Stimulated activated CD4-positive, alpha-beta T cell treated with anti-CD3 and anti-CD28 coated beads, TNF-alpha, amount 100 ng/mL, for 48 hours (primary cell): Measurements from ENCODE around the gene RRP15.
"Not testable (repeated sequence)": the region's sequence is repeated elsewhere in the genome, so short reads cannot be mapped to it uniquely, and the experiment has no call there.

Experiments
- DNase-seq, 3 donors: peaks; one replicate each; pipeline ENCODE4 v3.0.0-alpha.2; 2020; ENCODE audit warnings: low read depth in 3 of 3

The RRP15 gene

DNA sequence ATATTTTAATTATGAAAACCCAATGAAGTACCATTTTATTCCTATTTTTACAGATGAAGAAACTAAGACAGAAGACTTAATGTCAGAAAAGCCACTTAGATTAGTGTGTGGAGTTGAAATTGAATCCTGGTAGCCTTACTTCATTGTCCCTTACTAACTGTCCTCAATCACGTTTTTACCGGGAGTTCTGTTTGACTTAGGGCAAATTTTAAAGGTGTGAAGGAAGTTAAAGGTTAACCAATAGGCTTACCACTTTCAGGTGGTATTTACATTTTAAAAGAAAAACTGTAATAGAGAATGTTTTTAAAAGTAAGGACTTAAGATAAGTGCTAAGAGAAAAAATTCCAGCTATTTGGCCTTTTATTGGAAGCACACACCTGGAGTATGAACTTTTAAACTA, 12.4 kb downstream of the RRP15 start:
- DNase-seq: no peak

DNA sequence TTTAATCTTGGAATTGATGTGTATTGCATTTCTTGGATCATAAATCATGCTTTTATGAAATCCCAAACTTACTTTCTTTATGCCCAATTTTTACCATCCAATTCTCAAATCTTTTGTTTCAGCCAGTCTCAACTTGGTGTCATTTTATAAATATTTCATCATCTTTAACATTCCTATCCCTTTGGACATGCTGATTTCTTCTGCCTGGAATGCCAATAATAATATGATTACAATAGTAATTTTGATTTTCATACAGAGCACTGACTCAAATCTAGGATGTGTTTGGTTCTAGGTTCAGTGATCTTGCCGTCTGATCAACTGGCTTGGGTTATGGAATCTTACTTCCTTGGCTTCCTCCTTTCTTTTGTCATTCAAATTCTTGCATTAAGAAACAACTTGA, 12.8 kb downstream of the RRP15 start:
- DNase-seq: no peak

DNA sequence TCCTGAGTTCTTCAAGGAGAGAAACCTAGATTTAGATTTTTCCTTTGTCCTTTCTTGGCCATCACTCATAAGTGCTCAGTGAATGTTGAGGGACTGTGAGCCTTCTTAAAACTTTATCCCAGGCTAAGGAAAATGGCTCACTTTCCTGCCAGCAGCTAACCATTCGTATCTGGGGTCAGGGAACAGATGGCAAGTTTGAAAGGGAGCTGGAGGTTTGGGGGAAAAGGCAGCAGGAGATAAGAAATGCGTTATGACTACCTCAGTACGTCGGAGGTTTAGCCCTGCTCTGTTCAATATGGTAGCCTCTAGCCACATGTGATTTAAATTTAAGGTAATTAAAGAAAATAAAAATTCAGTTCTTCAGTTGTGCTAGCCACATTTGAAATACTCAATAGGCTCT, 13.3 kb downstream of the RRP15 start:
- DNase-seq: no peak

DNA sequence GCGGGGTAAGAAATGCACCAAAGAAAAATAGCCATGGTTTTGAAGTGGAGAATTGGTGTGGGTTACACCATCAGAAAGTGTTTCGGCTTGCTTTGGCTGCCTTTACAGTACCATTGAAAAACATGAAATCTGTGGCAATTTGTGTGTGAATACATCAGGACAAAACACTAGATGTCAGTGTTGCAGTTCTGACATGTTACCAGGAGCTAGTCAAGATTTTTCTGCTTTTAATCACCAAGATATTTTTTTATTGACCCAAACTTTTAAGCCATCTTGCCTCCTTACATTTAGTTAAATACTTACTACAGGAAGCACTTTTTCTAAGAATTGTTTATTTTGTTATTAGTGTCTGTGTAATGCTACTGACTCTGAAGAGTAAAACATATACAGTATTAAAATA, 14.3 kb downstream of the RRP15 start:
- no peak for DNase-seq

DNA sequence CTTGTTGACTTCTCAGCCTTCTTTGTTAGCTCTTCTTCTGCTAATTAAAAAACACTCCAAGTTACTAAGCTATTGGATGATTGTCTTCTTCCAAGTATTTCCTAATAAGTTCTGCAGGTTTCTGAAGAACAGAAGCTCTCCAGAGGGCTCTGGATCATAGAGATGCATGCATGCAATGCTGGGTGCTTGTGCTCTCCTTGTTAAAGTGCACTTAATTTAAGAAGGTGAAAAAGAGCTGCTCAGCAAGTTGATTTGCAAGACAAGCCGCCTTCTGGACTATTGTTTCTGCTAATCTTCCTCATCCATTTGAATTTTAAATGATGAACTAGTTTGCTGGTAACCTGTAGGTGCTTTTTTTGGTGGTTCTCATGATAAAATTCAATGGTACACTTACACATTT, 16.1 kb downstream of the RRP15 start:
- no peak for DNase-seq

DNA sequence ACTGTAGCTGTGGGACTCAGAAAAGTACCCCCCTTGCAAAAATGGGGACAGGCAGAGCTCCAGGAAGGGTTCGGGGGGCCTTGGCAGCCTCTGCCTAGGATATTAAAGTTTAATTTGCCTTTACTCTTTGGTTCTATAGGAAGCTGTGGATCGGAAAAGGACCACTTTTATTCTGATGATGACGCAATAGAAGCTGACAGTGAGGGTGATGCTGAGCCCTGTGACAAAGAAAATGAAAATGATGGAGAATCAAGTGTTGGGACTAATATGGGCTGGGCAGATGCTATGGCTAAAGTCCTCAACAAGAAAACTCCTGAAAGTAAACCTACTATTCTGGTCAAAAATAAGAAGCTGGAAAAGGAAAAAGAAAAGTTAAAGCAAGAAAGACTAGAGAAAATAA, 17.1 kb downstream of the RRP15 start:
- DNase-seq: no peak

DNA sequence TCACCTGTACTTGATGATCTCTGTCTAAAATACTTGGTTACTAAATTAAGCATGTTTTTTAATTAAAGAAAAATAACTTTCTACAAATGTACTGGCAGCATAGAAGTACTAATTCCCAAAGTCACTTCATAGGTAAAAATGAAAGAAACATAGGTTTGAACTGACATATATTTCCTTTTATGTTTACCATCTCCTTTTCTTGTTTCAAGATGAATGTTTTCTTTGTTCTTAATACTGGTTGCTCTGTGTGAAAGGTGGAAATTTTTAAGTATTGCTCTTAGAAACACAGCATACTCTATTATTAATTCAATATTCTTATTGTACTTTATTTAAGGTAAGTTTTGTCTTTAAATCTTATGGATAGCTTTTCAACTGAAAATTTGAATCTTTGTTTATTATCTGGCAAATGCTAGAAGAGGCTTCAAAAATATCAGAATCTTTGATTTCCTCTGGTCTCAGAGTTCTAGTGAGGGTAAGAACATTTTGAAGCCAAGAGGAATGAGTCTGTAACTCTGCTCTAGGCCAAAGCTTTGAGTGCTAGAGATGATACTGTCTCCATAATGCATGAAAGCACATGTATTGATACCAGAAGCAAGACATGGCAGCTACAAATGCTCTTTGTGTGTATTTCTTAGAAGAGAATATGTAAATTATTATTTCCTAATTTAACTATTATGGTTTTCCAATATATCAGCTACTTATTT, 18.2 kb downstream of the RRP15 start:
- DNase-seq: no peak

DNA sequence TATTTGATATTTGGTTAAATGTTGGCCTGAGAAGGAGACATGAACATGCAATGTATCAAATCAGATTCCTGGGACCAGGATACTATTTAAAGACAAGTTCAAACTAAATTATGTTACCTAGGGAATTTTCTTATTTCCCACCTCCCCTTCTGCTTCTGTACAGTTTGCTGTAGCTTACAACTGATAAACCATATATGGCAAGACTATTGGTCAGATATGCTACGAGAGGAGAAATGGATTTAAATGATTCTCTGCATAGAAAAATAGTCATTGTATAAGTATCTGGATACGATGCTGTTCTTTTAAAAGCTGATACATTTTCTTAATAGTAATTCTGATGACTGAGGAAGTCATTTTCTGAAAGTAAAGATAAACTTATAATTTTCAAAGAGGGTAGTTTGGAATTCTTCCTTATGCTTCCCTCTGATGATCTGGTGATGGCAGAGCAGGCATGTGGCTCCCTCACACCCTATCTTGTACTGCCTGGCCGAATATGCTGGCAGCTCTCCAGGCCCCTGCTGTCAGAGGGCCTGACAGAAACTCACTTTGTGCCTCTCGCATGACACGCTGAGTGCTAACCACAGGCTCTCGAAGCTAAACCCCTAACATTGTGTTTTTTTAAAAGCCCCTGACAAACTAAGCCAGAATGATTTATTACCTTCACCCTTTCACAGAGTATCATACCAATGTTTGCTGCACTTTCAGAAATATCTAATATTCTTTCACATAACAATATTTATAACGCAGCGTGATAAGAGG, 19.4 kb downstream of the RRP15 start:
- DNase-seq: no peak

DNA sequence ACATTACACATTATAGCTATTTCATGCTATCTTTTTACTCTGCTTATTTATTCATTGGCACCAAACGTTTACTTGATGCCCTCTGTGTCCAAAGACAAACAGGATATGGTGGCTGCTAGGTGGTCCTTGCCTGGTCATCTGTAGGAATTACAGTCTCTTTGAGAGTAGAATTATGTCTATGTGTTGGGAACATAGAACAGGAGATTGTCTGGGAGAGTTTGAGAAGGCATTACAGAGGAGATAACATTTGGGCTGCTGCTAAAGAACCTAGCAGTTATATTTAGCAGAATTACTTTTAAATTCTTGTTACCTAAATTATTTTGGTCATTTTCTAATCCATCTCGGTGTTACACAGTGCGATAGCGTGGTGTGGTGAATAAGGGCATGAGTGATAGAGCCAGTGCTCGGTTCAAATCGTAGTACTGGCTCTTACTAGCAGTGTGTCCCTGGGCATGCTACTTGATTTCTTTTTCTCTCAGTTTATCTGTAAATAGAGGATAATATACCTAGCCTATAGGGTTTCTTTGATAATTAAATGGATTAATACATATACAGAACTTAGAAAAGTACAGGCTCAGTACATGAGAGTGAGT, 20.5 kb downstream of the RRP15 start:
- no peak for DNase-seq

DNA sequence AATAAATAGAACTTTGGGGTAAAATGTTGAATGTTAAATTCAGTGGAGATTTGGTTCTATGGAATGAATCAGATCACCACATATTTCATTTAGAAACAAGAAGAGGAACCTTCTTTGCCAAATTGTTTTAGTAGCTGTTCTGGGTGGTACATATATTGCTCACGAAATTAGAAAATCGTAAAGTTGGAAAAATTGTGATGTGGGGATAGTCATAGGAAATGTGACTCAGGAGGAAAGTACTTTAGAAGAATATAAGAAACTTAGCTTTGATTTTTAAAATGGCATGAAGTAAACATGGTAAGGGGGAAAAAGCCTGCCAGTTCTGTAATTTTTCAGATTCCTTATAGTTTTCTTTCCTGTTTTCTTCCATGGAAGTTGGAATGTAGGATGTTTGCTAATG, 27.4 kb downstream of the RRP15 start:
- no peak for DNase-seq

DNA sequence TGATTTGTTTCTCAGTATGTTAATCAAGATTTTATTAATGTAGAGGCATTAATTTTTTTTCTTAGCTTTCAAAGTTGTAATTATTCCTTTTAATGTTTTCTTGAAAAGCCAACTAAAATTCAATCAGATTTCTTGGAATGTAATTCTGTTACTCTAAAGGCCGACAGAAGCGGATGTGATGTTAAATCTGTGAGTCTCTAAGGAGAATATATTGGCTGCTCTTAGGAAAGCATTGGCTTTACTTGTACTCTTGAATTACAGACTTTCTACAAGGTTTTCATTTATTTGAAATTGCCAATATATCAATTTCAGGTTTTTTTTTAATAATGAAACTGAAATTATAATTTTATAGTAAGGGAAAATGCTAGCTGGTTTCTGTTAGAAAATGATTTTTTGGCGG, 29.2 kb downstream of the RRP15 start:
- no peak for DNase-seq

DNA sequence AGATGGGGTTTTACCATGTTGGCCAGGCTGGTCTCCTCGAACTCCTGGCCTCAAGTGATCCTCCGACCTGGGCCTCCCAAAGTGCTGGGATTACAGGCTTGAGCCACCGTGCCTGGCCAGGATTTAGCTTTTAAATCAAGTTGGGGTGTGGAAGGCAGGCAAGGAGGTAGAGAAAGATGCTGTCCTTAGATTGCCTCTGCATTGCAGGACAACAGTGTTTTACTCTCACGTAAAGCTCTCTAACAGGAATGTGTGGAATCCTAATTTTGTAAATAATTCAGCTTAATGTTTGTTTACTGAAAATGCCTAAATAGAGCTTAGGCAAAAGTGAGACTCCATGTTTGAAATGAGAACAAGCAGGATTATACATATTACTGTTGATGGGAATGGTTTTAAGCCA, 30.5 kb downstream of the RRP15 start:
- DNase-seq: no peak

DNA sequence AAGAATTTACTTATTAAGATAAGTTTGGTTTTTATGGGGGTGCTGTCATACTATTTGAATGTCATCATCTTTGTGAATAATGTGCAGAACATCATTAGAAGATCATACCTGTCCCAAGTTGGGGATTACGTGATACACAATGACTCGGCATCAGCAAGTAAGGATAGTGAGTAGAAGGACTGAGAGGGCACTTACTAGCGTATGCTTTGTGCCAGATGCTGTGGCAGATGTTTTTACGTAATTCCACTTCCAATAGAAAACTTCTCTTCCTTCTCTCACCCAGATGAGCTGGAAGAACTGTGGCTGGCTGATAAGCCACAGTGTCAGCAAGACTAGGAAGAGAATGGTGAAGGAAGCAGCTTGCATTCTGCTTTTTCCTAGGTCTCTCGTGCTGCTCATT, 32.0 kb downstream of the RRP15 start:
- DNase-seq: no peak

DNA sequence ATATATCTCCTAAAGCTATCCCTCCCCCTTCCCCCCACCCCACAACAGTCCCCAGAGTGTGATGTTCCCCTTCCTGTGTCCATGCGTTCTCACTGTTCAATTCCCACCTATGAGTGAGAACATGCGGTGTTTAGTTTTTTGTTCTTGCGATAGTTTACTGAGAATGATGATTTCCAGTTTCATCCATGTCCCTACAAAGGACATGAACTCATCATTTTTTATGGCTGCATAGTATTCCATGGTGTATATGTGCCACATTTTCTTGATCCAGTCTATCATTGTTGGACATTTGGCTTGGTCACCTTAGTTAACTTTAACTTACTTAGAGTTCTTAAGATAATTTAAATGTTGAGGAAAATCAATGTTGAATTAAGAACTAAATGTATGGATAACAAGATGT, 35.1 kb downstream of the RRP15 start:
- DNase-seq: not testable (repeated sequence)

DNA sequence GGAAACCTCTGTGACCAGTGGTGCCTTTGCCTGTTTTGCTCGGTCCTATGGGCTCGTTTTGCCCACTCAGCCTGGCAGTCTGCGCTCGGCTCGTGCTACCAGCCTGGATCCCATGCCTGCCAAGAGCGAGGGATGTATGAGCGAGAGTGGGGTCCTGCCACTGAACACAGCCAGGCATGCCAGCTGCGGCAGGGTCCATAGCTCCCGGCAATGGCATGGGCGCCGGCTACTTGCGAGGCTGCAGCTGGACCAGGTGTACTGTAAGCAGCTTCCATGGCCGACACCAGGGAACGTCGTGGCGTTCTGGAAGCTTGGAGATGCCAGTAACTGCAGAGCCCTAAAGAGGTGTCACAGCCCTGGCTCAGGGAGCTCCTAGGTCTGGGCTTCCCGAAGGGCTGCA, 37.7 kb downstream of the RRP15 start:
- DNase-seq: no peak

DNA sequence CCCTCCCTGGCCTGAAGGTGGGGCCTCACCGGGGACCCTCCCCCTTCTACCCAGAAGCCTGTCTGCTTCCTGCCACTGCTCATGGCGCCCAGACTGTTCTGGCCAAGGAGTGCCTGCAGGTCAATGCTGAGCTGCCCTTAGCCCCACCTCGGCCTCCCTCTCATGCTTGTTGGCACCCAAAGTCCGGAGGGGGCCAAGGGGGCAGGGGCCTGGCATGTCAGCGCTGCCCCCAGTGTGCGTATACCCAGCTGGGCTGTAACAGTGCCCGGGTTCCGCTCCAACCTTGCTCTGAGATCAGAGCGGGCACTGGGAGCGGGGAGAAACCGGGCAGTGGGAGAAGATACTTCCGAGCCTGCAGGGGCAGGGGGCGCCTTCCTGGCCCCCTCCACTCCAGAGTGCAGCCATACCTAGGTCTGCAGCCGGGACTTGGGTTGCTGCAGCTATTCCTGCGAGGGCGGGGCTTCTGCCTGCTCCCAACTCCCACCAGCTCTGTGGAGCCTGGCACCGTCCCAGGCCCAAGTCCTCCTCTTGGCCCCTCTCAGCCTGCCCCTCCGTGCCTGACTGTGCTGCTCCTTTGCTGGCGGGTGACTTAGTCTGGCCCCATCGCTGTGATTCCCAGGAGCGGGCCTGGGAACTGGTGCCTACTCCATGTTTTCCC, 38.6 kb downstream of the RRP15 start:
- DNase-seq: no peak

DNA sequence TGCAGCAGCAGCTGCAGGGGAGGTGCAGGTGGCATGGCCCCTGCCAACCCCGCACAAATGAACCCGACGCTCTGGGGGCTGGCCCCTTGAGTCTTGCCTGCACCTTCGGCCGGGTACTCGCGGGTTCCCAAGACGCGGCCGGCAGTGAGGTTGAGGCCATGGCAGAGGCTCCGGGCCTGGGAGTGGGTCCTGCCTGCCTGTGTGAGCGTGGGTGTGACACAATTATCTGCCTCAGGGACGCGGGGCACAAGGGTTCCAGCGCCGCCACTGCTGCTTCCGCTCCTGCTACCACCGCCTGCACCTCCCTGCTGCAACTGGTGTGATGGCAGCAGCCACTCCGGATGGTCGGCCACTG, 39.1 kb downstream of the RRP15 start:
- DNase-seq: no peak

DNA sequence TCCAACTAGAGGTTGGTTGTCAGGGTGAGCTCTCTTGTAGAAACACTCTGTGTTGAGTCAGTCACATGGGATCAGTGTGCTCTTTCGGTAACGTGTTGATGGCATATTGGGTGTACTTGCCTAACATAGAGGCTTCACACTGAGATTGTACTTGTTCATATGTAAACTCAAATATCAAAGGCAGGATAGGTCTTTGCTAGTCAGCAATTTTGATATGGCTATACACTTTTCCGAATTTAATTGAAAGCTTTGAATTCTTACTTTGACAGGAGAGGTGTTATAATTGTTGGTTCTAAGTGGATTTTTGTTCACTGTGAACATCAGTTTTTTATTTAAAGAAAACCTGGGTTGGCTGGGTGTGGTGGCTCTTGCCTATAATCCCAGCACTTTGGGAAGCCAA, 43.7 kb downstream of the RRP15 start:
- no peak for DNase-seq

DNA sequence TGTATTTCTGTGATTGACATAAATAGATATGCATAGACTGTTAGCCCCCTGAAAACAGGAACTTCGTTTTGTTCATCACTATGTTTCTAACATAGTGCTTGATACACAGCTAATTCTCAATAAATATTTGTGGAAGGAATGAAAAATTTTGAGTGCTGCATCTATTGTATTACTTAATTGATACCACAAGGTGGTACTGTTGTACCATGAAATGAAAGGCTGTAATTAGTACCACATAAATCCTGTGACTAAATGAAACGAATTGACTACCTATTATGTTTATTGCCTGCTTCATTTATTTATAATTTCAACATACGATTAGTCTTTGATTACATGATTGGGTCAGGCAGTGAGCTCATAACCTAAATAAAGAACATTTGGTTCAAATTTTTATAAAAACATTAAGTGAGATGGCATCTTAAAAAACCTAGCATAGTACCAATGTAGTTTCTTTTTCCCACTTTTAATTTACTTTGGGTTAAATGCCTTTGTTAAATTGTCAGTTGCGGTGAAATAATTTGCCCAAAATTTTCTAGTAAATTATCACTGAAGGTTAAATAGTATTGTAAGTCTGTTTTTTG, 45.0 kb downstream of the RRP15 start:
- no peak for DNase-seq

DNA sequence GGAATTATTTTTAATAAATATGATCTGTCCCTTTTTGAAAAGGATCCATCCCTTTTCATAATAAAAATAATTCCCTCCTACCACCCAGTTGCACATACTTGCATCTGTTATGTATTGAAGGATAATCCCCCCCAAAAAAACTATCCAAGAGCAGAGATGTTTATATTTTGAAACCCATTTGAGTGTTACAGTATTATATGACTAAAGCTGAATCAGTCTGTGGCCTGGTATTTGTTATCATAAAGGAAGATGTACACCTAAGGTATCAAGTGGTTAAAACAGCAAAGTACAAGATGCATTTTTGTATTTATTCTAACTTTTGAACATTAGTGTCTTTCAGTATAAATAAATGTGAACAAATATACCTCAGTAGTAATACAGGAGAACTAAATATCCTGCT, 47.3 kb downstream of the RRP15 start:
- no peak for DNase-seq

DNA sequence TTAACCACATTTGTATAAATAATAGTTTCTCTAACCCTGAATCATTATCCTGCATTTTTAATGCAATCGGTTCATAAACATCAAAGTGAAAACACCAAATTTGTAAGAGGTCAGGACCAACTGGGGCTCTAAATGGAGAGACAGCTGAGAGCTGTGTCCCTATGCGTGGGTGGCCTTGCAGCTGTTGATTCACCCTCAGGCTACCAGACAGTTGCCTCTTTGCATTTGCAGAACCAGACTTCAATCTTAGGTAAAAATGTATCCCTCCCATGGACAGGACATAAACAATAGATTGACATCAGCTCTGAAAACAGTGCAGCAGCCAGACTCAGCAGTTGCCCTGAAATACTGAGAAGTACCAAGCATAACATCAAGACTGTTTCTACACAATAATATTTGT, 51.2 kb downstream of the RRP15 start:
- no peak for DNase-seq

DNA sequence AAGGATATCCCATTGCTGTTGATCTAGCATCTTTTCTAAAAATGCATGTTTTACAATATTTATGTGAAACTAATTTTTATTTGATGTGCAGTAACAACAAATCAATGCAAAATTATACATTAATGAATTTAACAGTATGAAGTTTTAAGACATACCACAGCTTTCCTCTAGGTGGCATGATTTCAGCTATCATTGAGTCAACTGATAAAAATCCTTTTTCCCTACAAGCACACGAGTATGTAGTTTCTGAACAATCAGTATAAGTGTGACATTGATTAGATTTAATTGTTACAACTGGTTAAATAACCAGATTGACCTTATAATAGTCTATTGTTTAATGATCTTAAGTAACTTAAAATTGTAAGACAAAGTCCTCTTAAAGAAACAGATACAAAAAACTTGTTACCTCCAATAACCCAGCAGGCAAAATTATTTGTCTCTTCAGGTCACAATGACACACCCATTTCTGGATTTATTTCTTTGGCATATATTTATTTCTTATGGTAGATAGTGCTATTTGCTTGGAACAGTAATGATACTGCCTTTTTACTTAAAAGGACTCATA, 54.3 kb downstream of the RRP15 start:
- DNase-seq: no peak
